SK-N-SH treated with all-trans-retinoic acid at 6 μM for 48 hours (cell line): Measurements from ENCODE around the gene RPL19.
A peak's percentile ranks its signal among the peaks of the same experiment; 100 is the strongest.

Source experiments
- ATAC-seq: fragments of 200-7000 bp; cut with Tn5 transposase; 3 replicates; pipeline ENCODE4 v1.9.1; 2020; ENCODE audit warnings: mild to moderate bottlenecking, moderate library complexity
- ARNTL ChIP-seq: fragments of 450-650 bp; formaldehyde crosslinking; IDR thresholded peaks from 2 replicates; pipeline ENCODE4 v1.5.0; 2020; ENCODE audit warnings: low read depth, mild to moderate bottlenecking, moderate library complexity, borderline replicate concordance
- BACH2 ChIP-seq: fragments of 250-450 bp; sonication (Bioruptor Pico); IDR thresholded peaks from 2 replicates; pipeline ENCODE4 v1.9.0; 2021; ENCODE audit warnings: mild to moderate bottlenecking, borderline replicate concordance
- CREB5 ChIP-seq: fragments of 250-450 bp; sonication (Bioruptor Pico); IDR thresholded peaks from 2 replicates; pipeline ENCODE4 v1.5.1; 2020; ENCODE audit warnings: low read depth, mild to moderate bottlenecking, moderate library complexity
- CSDC2 ChIP-seq: fragments of 250-450 bp; sonication (Bioruptor Pico); IDR thresholded peaks from 2 replicates; pipeline ENCODE4 v1.5.0; 2020; ENCODE audit warnings: mild to moderate bottlenecking, moderate library complexity
- CSRNP3 ChIP-seq: fragments of 250-450 bp; sonication (Bioruptor Pico); IDR thresholded peaks from 2 replicates; pipeline ENCODE4 v1.5.1; 2021; ENCODE audit warnings: mild to moderate bottlenecking, moderate library complexity
- GLIS3 ChIP-seq: fragments of 250-450 bp; sonication (Bioruptor Pico); IDR thresholded peaks from 2 replicates; pipeline ENCODE4 v1.5.0; 2020; ENCODE audit warnings: mild to moderate bottlenecking, moderate library complexity
- ISL1 ChIP-seq: fragments of 250-450 bp; sonication (Bioruptor Pico); IDR thresholded peaks from 2 replicates; pipeline ENCODE4 v2.1.2; 2022; ENCODE audit warnings: mild to moderate bottlenecking, moderate library complexity
- OSR1 ChIP-seq: fragments of 250-450 bp; sonication (Bioruptor Pico); IDR thresholded peaks from 2 replicates; pipeline ENCODE4 v1.8.0; 2022; ENCODE audit warnings: moderate library complexity, mild to moderate bottlenecking, inconsistent platforms
- PATZ1 ChIP-seq: fragments of 250-450 bp; sonication (Bioruptor Pico); IDR thresholded peaks from 2 replicates; pipeline ENCODE4 v1.8.0; 2020; ENCODE audit warnings: mild to moderate bottlenecking, moderate library complexity, borderline replicate concordance
- POU6F1 ChIP-seq: fragments of 250-450 bp; sonication (Bioruptor Pico); IDR thresholded peaks from 2 replicates; pipeline ENCODE4 v1.8.0; 2021; ENCODE audit warnings: low read depth, mild to moderate bottlenecking, moderate library complexity, borderline replicate concordance
- PPARA ChIP-seq: fragments of 250-450 bp; sonication (Bioruptor Pico); IDR thresholded peaks from 2 replicates; pipeline ENCODE4 v1.5.0; 2020; ENCODE audit warnings: mild to moderate bottlenecking, borderline replicate concordance
- RARB ChIP-seq: fragments of 250-450 bp; sonication (Bioruptor Pico); IDR thresholded peaks from 2 replicates; pipeline ENCODE4 v1.8.0; 2021; ENCODE audit warnings: mild to moderate bottlenecking, moderate library complexity
- SNAI2 ChIP-seq: fragments of 250-450 bp; sonication (Bioruptor Pico); IDR thresholded peaks from 2 replicates; pipeline ENCODE4 v1.5.0; 2020; ENCODE audit warnings: mild to moderate bottlenecking, moderate library complexity
- TCF4 ChIP-seq: fragments of 250-450 bp; sonication (Bioruptor Pico); IDR thresholded peaks from 2 replicates; pipeline ENCODE4 v1.8.0; 2021; ENCODE audit warnings: mild to moderate bottlenecking, moderate library complexity, borderline replicate concordance
- TOX ChIP-seq: fragments of 250-450 bp; sonication (Bioruptor Pico); IDR thresholded peaks from 2 replicates; pipeline ENCODE4 v1.8.0; 2021; ENCODE audit warnings: mild to moderate bottlenecking, moderate library complexity, borderline replicate concordance
- TSHZ2 ChIP-seq: fragments of 250-450 bp; sonication (Bioruptor Pico); IDR thresholded peaks from 2 replicates; pipeline ENCODE4 v1.5.0; 2020; ENCODE audit warnings: mild to moderate bottlenecking, moderate library complexity
- ZC3H10 ChIP-seq: fragments of 250-450 bp; sonication (Bioruptor Pico); IDR thresholded peaks from 2 replicates; pipeline ENCODE4 v1.5.1; 2021; ENCODE audit warnings: mild to moderate bottlenecking, moderate library complexity
- ZFP3 ChIP-seq: fragments of 250-450 bp; sonication (Bioruptor Pico); IDR thresholded peaks from 2 replicates; pipeline ENCODE4 v1.5.0; 2020; ENCODE audit warnings: mild to moderate bottlenecking, moderate library complexity
- ZFP30 ChIP-seq: fragments of 450-650 bp; formaldehyde crosslinking; IDR thresholded peaks from 2 replicates; pipeline ENCODE4 v1.5.0; 2022; ENCODE audit warnings: mild to moderate bottlenecking, moderate library complexity
- ZNF565 ChIP-seq: fragments of 450-650 bp; formaldehyde crosslinking; conservative IDR thresholded peaks from 2 replicates; pipeline ENCODE4 v1.5.0; 2020; ENCODE audit warnings: low read depth, mild to moderate bottlenecking, moderate library complexity
- ZNF70 ChIP-seq: fragments of 450-650 bp; formaldehyde crosslinking; IDR thresholded peaks from 2 replicates; pipeline ENCODE4 v1.5.0; 2020; ENCODE audit warnings: mild to moderate bottlenecking, moderate library complexity
- ZNF8 ChIP-seq: fragments of 450-650 bp; formaldehyde crosslinking; IDR thresholded peaks from 2 replicates; pipeline ENCODE4 v1.5.0; 2020; ENCODE audit warnings: mild to moderate bottlenecking, moderate library complexity

RPL19 gene

GRCh38 chr17:39224778-39225307 is 24.8 kb downstream of the RPL19 start:
- peak; percentile 10; the same call in 1 of the 3 replicates for ATAC-seq
- TF ChIP-seq TOX (CRISPR knock-in tag) (no peak), POU6F1 (no peak), ZNF565 (CRISPR knock-in tag) (no peak), ZFP30 (no peak), CSDC2 (CRISPR knock-in tag) (no peak), ARNTL (CRISPR knock-in tag) (no peak), BACH2 (CRISPR knock-in tag) (no peak), ZFP3 (CRISPR knock-in tag) (no peak), TSHZ2 (CRISPR knock-in tag) (no peak), RARB (no peak), GLIS3 (CRISPR knock-in tag) (no peak), ISL1 (CRISPR knock-in tag) (no peak), CSRNP3 (CRISPR knock-in tag) (no peak), ZNF8 (no peak), OSR1 (CRISPR knock-in tag) (no peak), SNAI2 (CRISPR knock-in tag) (no peak), PATZ1 (CRISPR knock-in tag) (no peak), PPARA (CRISPR knock-in tag) (no peak), ZC3H10 (CRISPR knock-in tag) (no peak)

- ATAC-seq = peak; percentile 50
- TF ChIP-seq CREB5 = no peak
- TF ChIP-seq ISL1 (CRISPR knock-in tag) = no peak
- no peak for TF ChIP-seq TCF4 (CRISPR knock-in tag)
- no peak for TF ChIP-seq CSRNP3 (CRISPR knock-in tag)
- TF ChIP-seq TSHZ2 (CRISPR knock-in tag) = no peak
- TF ChIP-seq PATZ1 (CRISPR knock-in tag) = no peak
- no peak for TF ChIP-seq TOX (CRISPR knock-in tag)
- no peak for TF ChIP-seq ZNF70 (CRISPR knock-in tag)
Observed at GRCh38 chr17:39225308-39225958, 25.4 kb downstream of the RPL19 start, which contains the start of gene STAC2. Gene STAC2 (minus strand): TSS chr17:39225945. CDS start chr17:39225502, 443 bp downstream.
